IMR-90 (cell line): ENCODE measurements around the gene ADAMTSL2. TPM values are rescaled to one million over a fixed set of nuclear protein-coding genes. Genes with fewer than 3 reads are reported as not detected.

Source experiments
- ATAC-seq: fragments of 200-7000 bp; cut with Tn5 transposase; 2 replicates; pipeline ENCODE4 v1.9.1; 2020; ENCODE audit warnings: low read depth, mild to moderate bottlenecking, moderate library complexity
- BruUV-seq: library from RNA; stranded (reverse); fragments of 400-500 nt; replicated peaks from 2 replicates; lab custom pipeline; 2021; lab: Mats Ljungman, UMichigan
- CTCF ChIA-PET: fragments of 300-600 bp; formaldehyde crosslinking; extraction: SDS; loops from one replicate; lab custom pipeline; 2021; ENCODE audit warnings: antibody characterized with exemption; lab: Yijun Ruan, JAX
- POLR2A ChIA-PET: fragments of 300-600 bp; sonication (Branson Sonifier 250); formaldehyde crosslinking; loops from one replicate; lab custom pipeline; 2022; ENCODE audit warnings: antibody characterized with exemption; ENCODE audit not compliant: unreplicated experiment; lab: Charles Lee
- DNase-seq: peaks from one replicate; pipeline ENCODE4 v3.0.0; 2013
- H2AFZ ChIP-seq: replicated peaks from 2 replicates; pipeline ENCODE3; 2013; ENCODE audit warnings: low read length, mild to moderate bottlenecking; ENCODE audit not compliant: poor library complexity
- H2AK5ac ChIP-seq: 2 replicates; pipeline ENCODE4 v1.6.1; 2013; ENCODE audit warnings: low read depth, low read length, inconsistent platforms
- H2AK9ac ChIP-seq: replicated peaks from 2 replicates; pipeline ENCODE3; 2013; ENCODE audit warnings: mild to moderate bottlenecking, low read depth, low read length, moderate library complexity; ENCODE audit not compliant: poor library complexity
- H2BK120ac ChIP-seq: 2 replicates; pipeline ENCODE4 v1.6.1; 2013; ENCODE audit warnings: low read depth, low read length, inconsistent platforms
- H2BK15ac ChIP-seq: 3 replicates; pipeline ENCODE4 v1.6.1; 2013; ENCODE audit warnings: low read depth, low read length, inconsistent platforms
- H2BK20ac ChIP-seq: 2 replicates; pipeline ENCODE4 v1.6.1; 2013; ENCODE audit warnings: low read depth, mild to moderate bottlenecking, inconsistent platforms, low read length, moderate library complexity
- H2BK5ac ChIP-seq: 2 replicates; pipeline ENCODE4 v1.6.1; 2013; ENCODE audit warnings: mild to moderate bottlenecking, low read depth, low read length, inconsistent platforms; ENCODE audit not compliant: poor library complexity, severe bottlenecking
- H3K14ac ChIP-seq: replicated peaks from 2 replicates; pipeline ENCODE4 v1.6.1; 2013; ENCODE audit warnings: low read depth, low read length, inconsistent platforms
- H3K18ac ChIP-seq: 2 replicates; pipeline ENCODE4 v1.6.1; 2013; ENCODE audit warnings: low read depth, low read length, control low read depth
- H3K23ac ChIP-seq: 2 replicates; pipeline ENCODE4 v1.6.1; 2013; ENCODE audit warnings: low read depth, low read length, inconsistent platforms
- H3K27ac ChIP-seq: 2 replicates; pipeline ENCODE4 v1.5.1; 2013; ENCODE audit warnings: mild to moderate bottlenecking, control low read depth, low read length; ENCODE audit not compliant: insufficient read depth
- H3K27me3 ChIP-seq: 2 replicates; pipeline ENCODE4 v1.6.1; 2013; ENCODE audit warnings: low read length; ENCODE audit not compliant: control insufficient read depth, insufficient read depth
- H3K36me3 ChIP-seq: 2 replicates; pipeline ENCODE4 v1.6.1; 2013; ENCODE audit warnings: low read length, mixed read lengths; ENCODE audit not compliant: control insufficient read depth, insufficient read depth
- H3K4ac ChIP-seq: 2 replicates; pipeline ENCODE4 v1.6.1; 2013; ENCODE audit warnings: low read depth, low read length, inconsistent platforms
- H3K4me1 ChIP-seq: 2 replicates; pipeline ENCODE4 v1.6.1; 2013; ENCODE audit warnings: low read length, mixed read lengths; ENCODE audit not compliant: control insufficient read depth, insufficient read depth
- H3K4me2 ChIP-seq: 2 replicates; pipeline ENCODE4 v1.6.1; 2013; ENCODE audit warnings: low read depth, mild to moderate bottlenecking, control low read depth, low read length, moderate library complexity
- H3K4me3 ChIP-seq: 2 replicates; pipeline ENCODE4 v1.5.1; 2013; ENCODE audit warnings: low read depth, mild to moderate bottlenecking, control low read depth, low read length, moderate library complexity; ENCODE audit not compliant: insufficient read depth
- H3K56ac ChIP-seq: 2 replicates; pipeline ENCODE4 v1.6.1; 2013; ENCODE audit warnings: low read length, inconsistent platforms; ENCODE audit not compliant: insufficient read depth; ENCODE audit errors: extremely low read depth
- H3K79me1 ChIP-seq, 2 experiments: 2 replicates each; pipeline ENCODE4 v1.6.1; 2013; ENCODE audit warnings: low read length in 2 of 2, inconsistent platforms in 1 of 2, low read depth in 1 of 2
- H3K9ac ChIP-seq: 2 replicates; pipeline ENCODE4 v1.6.1; 2013; ENCODE audit warnings: low read depth, low read length, control low read depth
- H3K9me1 ChIP-seq: 2 replicates; pipeline ENCODE4 v1.6.1; 2013; ENCODE audit warnings: low read length, inconsistent platforms; ENCODE audit not compliant: insufficient read depth
- H3K9me3 ChIP-seq: 2 replicates; pipeline ENCODE4 v1.6.1; 2013; ENCODE audit warnings: low read length; ENCODE audit not compliant: control insufficient read depth, insufficient read depth
- H4K20me1 ChIP-seq: 2 replicates; pipeline ENCODE4 v1.6.1; 2013; ENCODE audit warnings: low read length, inconsistent platforms; ENCODE audit not compliant: insufficient read depth
- H4K5ac ChIP-seq: 2 replicates; pipeline ENCODE4 v1.6.1; 2013; ENCODE audit warnings: mild to moderate bottlenecking, low read depth, low read length, control low read depth
- H4K8ac ChIP-seq, 2 experiments: 2 replicates each; pipeline ENCODE4 v1.6.1; 2013; ENCODE audit warnings: low read depth in 2 of 2, low read length in 2 of 2, control low read depth in 1 of 2, inconsistent platforms in 1 of 2
- H4K91ac ChIP-seq: 2 replicates; pipeline ENCODE4 v1.6.1; 2013; ENCODE audit warnings: low read depth, low read length, inconsistent platforms; ENCODE audit not compliant: insufficient read depth
- CEBPB ChIP-seq: IDR thresholded peaks from 2 replicates; pipeline ENCODE4 v1.6.1; 2012; ENCODE audit warnings: low read depth, low read length, improper control_type of control experiment
- CHD1 ChIP-seq: IDR thresholded peaks from 2 replicates; pipeline ENCODE4 v1.6.1; 2012; ENCODE audit warnings: low read depth, low read length, improper control_type of control experiment
- FOS ChIP-seq: fragments of 150-350 bp; IDR thresholded peaks from 2 replicates; pipeline ENCODE4 v1.6.1; 2016; ENCODE audit warnings: low read depth, low read length
- MAFK ChIP-seq: IDR thresholded peaks from 2 replicates; pipeline ENCODE4 v1.6.1; 2012; ENCODE audit warnings: low read depth, low read length, improper control_type of control experiment
- MAZ ChIP-seq: IDR thresholded peaks from 2 replicates; pipeline ENCODE4 v1.6.1; 2012; ENCODE audit warnings: low read depth, mild to moderate bottlenecking, low read length, improper control_type of control experiment, moderate library complexity, borderline replicate concordance
- NFE2L2 ChIP-seq: fragments of 150-350 bp; IDR thresholded peaks from 2 replicates; pipeline ENCODE4 v1.6.1; 2016; ENCODE audit warnings: low read depth, mild to moderate bottlenecking, low read length
- RAD21 ChIP-seq: IDR thresholded peaks from 2 replicates; pipeline ENCODE4 v1.6.1; 2012; ENCODE audit warnings: low read length, improper control_type of control experiment
- RCOR1 ChIP-seq: IDR thresholded peaks from 2 replicates; pipeline ENCODE4 v1.6.1; 2012; ENCODE audit warnings: mild to moderate bottlenecking, low read length, improper control_type of control experiment; ENCODE audit not compliant: insufficient replicate concordance
- RFX5 ChIP-seq: IDR thresholded peaks from 2 replicates; pipeline ENCODE4 v1.8.0; 2012; ENCODE audit warnings: low read depth, mild to moderate bottlenecking, low read length, moderate library complexity
- SMC3 ChIP-seq: fragments of 150-350 bp; IDR thresholded peaks from 2 replicates; pipeline ENCODE4 v1.6.1; 2016; ENCODE audit warnings: low read depth, mild to moderate bottlenecking, antibody characterized with exemption, low read length, moderate library complexity
- WGBS, 2 experiments: methylation state at CpG; one replicate each; pipeline versions ENCODE4 v1.1.5 to v1.1.7; 2013; ENCODE audit warnings: missing lambda C conversion rate in 2 of 2; ENCODE audit not compliant: insufficient read length in 1 of 2; ENCODE audit errors: extremely low coverage in 2 of 2; 5-methylcytosine and 5-hydroxymethylcytosine counted together
- dilution Hi-C: fragments of 300-500 bp; cut with HindIII; formaldehyde crosslinking; loops from one replicate; pipeline ENCODE4 v1.14.3; 2018; ENCODE audit warnings: low sequenced_read_pairs; ENCODE audit not compliant: unreplicated experiment
- in situ Hi-C: fragments of 300-500 bp; cut with MboI; formaldehyde crosslinking; loops from 3 replicates; pipeline ENCODE4 v1.14.3; 2019; ENCODE audit warnings: low sequenced_read_pairs, inconsistent platforms, mixed read lengths
- intact Hi-C: fragments of 100-400 bp; cut with micrococcal nuclease; formaldehyde crosslinking; loops from 2 replicates; pipeline ENCODE4 v1.10.0; 2022
- polyA plus RNA-seq, 3 experiments: library from polyadenylated mRNA; depleted of rRNA; stranded (reverse); fragments of >200 nt; gene quantifications; 2 replicates each; pipeline ENCODE4 v1.2.3, GENCODE V29; 2012; ENCODE audit warnings: low replicate concordance in 1 of 3
- total RNA-seq: library from RNA; depleted of rRNA; stranded (reverse); fragments of >200 nt; gene quantifications from 2 replicates; pipeline ENCODE4 v1.2.3, GENCODE V29; 2012
- TF ChIP-seq, protein P1 (sequence below): fragments of 150-350 bp; IDR thresholded peaks from 2 replicates; pipeline ENCODE4 v1.6.1; 2017; ENCODE audit warnings: mild to moderate bottlenecking, antibody characterized with exemption, low read length, low read depth
- TF ChIP-seq, protein P2 (sequence below): fragments of 150-350 bp; IDR thresholded peaks from 2 replicates; pipeline ENCODE4 v1.6.1; 2016; ENCODE audit warnings: low read depth, mild to moderate bottlenecking, low read length, moderate library complexity, borderline replicate concordance
- TF ChIP-seq, protein P3 (sequence below): conservative IDR thresholded peaks from 2 replicates; pipeline ENCODE4 v1.5.1; 2012; ENCODE audit warnings: mild to moderate bottlenecking, low read depth, low read length, improper control_type of control experiment

The ADAMTSL2 gene
- total and polyA plus RNA-seq, 2 of the 4 experiments (the other 2 are of a cell fraction), result not detected

DNA sequence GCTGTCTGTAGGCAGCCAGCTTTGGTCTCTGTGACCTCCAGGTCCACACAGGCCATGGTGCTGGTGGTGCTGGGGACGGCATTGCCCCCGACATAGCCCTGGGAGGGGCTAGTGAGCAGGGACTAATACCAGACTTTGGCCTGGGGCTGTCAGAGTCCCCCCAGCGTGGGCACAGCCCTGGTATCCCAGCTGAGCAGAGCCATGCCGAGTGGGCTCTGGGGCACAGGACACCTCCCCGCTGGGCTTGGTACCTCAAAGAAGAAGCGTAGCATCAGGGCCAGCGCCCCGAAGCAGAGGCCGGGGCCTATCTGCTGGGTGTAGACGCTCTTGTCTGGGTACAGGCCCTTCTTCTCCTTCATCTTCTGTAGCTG lies 19.3 kb upstream of the ADAMTSL2 start:
- Histone ChIP-seq H3K9me3 (no peaks in the 10 kb centered on the region), H3K4me2 (no peak overlapping the region), H4K8ac (no peak overlapping the region), H4K5ac (no peak overlapping the region), H3K9me1 (peaks cover 6% of the 10 kb centered on the region; the same call in 1 of the 2 replicates), H3K4ac (no peak overlapping the region), H3K23ac (no peak overlapping the region), H3K27ac (no peak overlapping the region), H3K36me3 (no peaks in the 10 kb centered on the region), H2BK120ac (no peak overlapping the region), H3K18ac (no peak overlapping the region), H3K14ac (no peak overlapping the region), H3K27me3 (peaks cover 48% of the 10 kb centered on the region), H2AK5ac (no peak overlapping the region), H3K4me1 (no peaks in the 10 kb centered on the region), H2BK15ac (no peak overlapping the region), H3K9ac (no peak overlapping the region), H4K91ac (no peak overlapping the region), H4K20me1 (peaks cover 3% of the 10 kb centered on the region; the same call in 1 of the 2 replicates), H3K79me1 (no peaks in the 10 kb centered on the region), H3K56ac (no peak overlapping the region), H2AK9ac (no peak overlapping the region), H2BK5ac (no peak overlapping the region), H3K4me3 (no peak overlapping the region), H2BK20ac (no peak overlapping the region), H2AFZ (no peak overlapping the region)
- no peak for ATAC-seq
- ChIA-PET CTCF (no interaction called here), POLR2A (no interaction called here)
- in situ Hi-C loops, result no loop called here
- DNase-seq, result no peak
- no TSS peak for BruUV-seq
- TF ChIP-seq MAZ (no peak), RFX5 (no peak), NFE2L2 (no peak), CEBPB (no peak), SMC3 (no peak), FOS (no peak), CHD1 (no peak), MAFK (no peak), RCOR1 (no peak), RAD21 (no peak)
- TF ChIP-seq, protein P1, sequence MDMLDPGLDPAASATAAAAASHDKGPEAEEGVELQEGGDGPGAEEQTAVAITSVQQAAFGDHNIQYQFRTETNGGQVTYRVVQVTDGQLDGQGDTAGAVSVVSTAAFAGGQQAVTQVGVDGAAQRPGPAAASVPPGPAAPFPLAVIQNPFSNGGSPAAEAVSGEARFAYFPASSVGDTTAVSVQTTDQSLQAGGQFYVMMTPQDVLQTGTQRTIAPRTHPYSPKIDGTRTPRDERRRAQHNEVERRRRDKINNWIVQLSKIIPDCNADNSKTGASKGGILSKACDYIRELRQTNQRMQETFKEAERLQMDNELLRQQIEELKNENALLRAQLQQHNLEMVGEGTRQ, result no peak
- TF ChIP-seq, protein P2, sequence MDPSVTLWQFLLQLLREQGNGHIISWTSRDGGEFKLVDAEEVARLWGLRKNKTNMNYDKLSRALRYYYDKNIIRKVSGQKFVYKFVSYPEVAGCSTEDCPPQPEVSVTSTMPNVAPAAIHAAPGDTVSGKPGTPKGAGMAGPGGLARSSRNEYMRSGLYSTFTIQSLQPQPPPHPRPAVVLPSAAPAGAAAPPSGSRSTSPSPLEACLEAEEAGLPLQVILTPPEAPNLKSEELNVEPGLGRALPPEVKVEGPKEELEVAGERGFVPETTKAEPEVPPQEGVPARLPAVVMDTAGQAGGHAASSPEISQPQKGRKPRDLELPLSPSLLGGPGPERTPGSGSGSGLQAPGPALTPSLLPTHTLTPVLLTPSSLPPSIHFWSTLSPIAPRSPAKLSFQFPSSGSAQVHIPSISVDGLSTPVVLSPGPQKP, result no peak
- TF ChIP-seq, protein P3, sequence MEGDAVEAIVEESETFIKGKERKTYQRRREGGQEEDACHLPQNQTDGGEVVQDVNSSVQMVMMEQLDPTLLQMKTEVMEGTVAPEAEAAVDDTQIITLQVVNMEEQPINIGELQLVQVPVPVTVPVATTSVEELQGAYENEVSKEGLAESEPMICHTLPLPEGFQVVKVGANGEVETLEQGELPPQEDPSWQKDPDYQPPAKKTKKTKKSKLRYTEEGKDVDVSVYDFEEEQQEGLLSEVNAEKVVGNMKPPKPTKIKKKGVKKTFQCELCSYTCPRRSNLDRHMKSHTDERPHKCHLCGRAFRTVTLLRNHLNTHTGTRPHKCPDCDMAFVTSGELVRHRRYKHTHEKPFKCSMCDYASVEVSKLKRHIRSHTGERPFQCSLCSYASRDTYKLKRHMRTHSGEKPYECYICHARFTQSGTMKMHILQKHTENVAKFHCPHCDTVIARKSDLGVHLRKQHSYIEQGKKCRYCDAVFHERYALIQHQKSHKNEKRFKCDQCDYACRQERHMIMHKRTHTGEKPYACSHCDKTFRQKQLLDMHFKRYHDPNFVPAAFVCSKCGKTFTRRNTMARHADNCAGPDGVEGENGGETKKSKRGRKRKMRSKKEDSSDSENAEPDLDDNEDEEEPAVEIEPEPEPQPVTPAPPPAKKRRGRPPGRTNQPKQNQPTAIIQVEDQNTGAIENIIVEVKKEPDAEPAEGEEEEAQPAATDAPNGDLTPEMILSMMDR, result no peak
- WGBS, 2 experiments, result 73% methylated on average over 7 of the region's 10 CpGs; no CpG with 5 or more reads in 1 of the 2 experiments
- dilution Hi-C loops, result no loop called here
- intact Hi-C loops, result no loop called here
